GM12878 (cell line): Measurements from ENCODE around the gene CBFA2T3. TPM values are rescaled to one million over a fixed set of nuclear protein-coding genes. Genes with fewer than 3 reads are reported as not detected.

Experiments
- ATAC-seq: fragments of 200-7000 bp; cut with Tn5 transposase; 3 replicates; pipeline ENCODE4 v1.9.1; 2020; ENCODE audit warnings: mild to moderate bottlenecking, moderate library complexity
- BruUV-seq: library from RNA; stranded (reverse); fragments of 400-500 nt; replicated peaks from 2 replicates; lab custom pipeline; 2021; lab: Mats Ljungman, UMichigan
- CTCF ChIA-PET: fragments of 300-600 bp; sonication (Branson Sonifier 250); formaldehyde crosslinking; extraction: SDS; loops from one replicate; lab custom pipeline; 2021; ENCODE audit warnings: inconsistent platforms; lab: Yijun Ruan, JAX
- POLR2A ChIA-PET: fragments of 350-600 bp; formaldehyde crosslinking; extraction: SDS; loops from one replicate; lab custom pipeline; 2021; ENCODE audit warnings: inconsistent platforms; lab: Charles Lee
- RAD21 ChIA-PET: fragments of 300-600 bp; sonication (Branson Sonifier 250); formaldehyde crosslinking; loops from one replicate; lab custom pipeline; 2023; ENCODE audit warnings: antibody characterized with exemption; ENCODE audit not compliant: unreplicated experiment; lab: Charles Lee
- SMC1A ChIA-PET: fragments of 300-600 bp; sonication (Branson Sonifier 250); formaldehyde crosslinking; loops from one replicate; lab custom pipeline; 2023; ENCODE audit not compliant: unreplicated experiment, uncharacterized antibody; lab: Charles Lee
- DNase-seq: peaks from one replicate; pipeline ENCODE4 v3.0.0-alpha.2; 2011; ENCODE audit warnings: low read depth, low spot score
- FAIRE-seq: peaks from 3 replicates; lab custom pipeline; 2011; peaks lifted over from hg19 to GRCh38; lab: Jason Lieb, UNC
- H2AFZ ChIP-seq: 2 replicates; pipeline ENCODE4 v1.6.0; 2011; ENCODE audit warnings: low read depth, low read length, control low read depth; ENCODE audit not compliant: control insufficient read depth
- H3K27ac ChIP-seq: 2 replicates; pipeline ENCODE4 v1.5.1; 2011; ENCODE audit warnings: control low read depth; ENCODE audit not compliant: control insufficient read depth, insufficient read depth
- H3K27me3 ChIP-seq, 2 experiments: replicated peaks in 1 of 2; 2 replicates each; pipeline versions ENCODE4 v1.6.0 to v1.6.1; 2011; ENCODE audit warnings: low read length in 1 of 2; ENCODE audit not compliant: control insufficient read depth in 2 of 2, insufficient read depth in 2 of 2
- H3K36me3 ChIP-seq, 2 experiments: 2 replicates each; pipeline ENCODE4 v1.5.1; 2011; ENCODE audit warnings: low read length in 1 of 2; ENCODE audit not compliant: control insufficient read depth in 2 of 2, insufficient read depth in 2 of 2
- H3K4me1 ChIP-seq: 2 replicates; pipeline ENCODE4 v1.6.1; 2011; ENCODE audit warnings: mild to moderate bottlenecking, low read length, moderate library complexity, mixed read lengths; ENCODE audit not compliant: control insufficient read depth, insufficient read depth
- H3K4me2 ChIP-seq: 2 replicates; pipeline ENCODE4 v1.6.0; 2011; ENCODE audit warnings: control low read depth; ENCODE audit not compliant: control insufficient read depth, insufficient read depth
- H3K4me3 ChIP-seq: fragments of 200-600 bp; sonication (generic); 2 replicates; pipeline ENCODE4 v1.5.1; 2016
- H3K79me2 ChIP-seq: 2 replicates; pipeline ENCODE4 v1.6.0; 2011; ENCODE audit warnings: low read length; ENCODE audit not compliant: control insufficient read depth, insufficient read depth
- H3K9ac ChIP-seq: 2 replicates; pipeline ENCODE4 v1.8.0; 2011; ENCODE audit warnings: low read length, control low read depth, mixed read lengths; ENCODE audit not compliant: control insufficient read depth, insufficient read depth
- H3K9me3 ChIP-seq: replicated peaks from 3 replicates; pipeline ENCODE4 v1.5.1; 2011; ENCODE audit warnings: mild to moderate bottlenecking, low read length; ENCODE audit not compliant: control insufficient read depth, insufficient read depth
- H4K20me1 ChIP-seq: 2 replicates; pipeline ENCODE4 v1.6.0; 2011; ENCODE audit not compliant: control insufficient read depth, insufficient read depth
- ATF3 ChIP-seq: IDR thresholded peaks from 2 replicates; pipeline ENCODE4 v1.6.1; 2011; ENCODE audit warnings: low read depth, mild to moderate bottlenecking, low read length, moderate library complexity, borderline replicate concordance; ENCODE audit errors: extremely low read depth
- E2F4 ChIP-seq: IDR thresholded peaks from 2 replicates; pipeline ENCODE4 v1.6.1; 2012; ENCODE audit warnings: low read depth, low read length, improper control_type of control experiment
- E4F1 ChIP-seq: fragments of 450-650 bp; IDR thresholded peaks from 2 replicates; pipeline ENCODE4 v1.6.1; 2018; ENCODE audit warnings: borderline replicate concordance, mild to moderate bottlenecking; ENCODE audit not compliant: partially characterized antibody
- FOXK2 ChIP-seq: fragments of 450-650 bp; IDR thresholded peaks from 2 replicates; pipeline ENCODE4 v1.6.1; 2017; ENCODE audit warnings: mild to moderate bottlenecking, moderate library complexity
- JUNB ChIP-seq: IDR thresholded peaks from 2 replicates; pipeline ENCODE4 v1.6.1; 2016; ENCODE audit warnings: antibody characterized with exemption, mild to moderate bottlenecking
- KAT2A ChIP-seq: conservative IDR thresholded peaks from 2 replicates; pipeline ENCODE4 v1.6.1; 2011; ENCODE audit warnings: low read depth, low read length; ENCODE audit not compliant: control insufficient read depth
- LARP7 ChIP-seq: fragments of 450-650 bp; IDR thresholded peaks from 2 replicates; pipeline ENCODE4 v1.6.1; 2017; ENCODE audit warnings: mild to moderate bottlenecking
- NFXL1 ChIP-seq: fragments of 450-650 bp; IDR thresholded peaks from 2 replicates; pipeline ENCODE4 v1.6.1; 2017; ENCODE audit warnings: antibody characterized with exemption, mild to moderate bottlenecking, borderline replicate concordance
- NRF1 ChIP-seq: conservative IDR thresholded peaks from 2 replicates; pipeline ENCODE4 v1.6.1; 2011; ENCODE audit warnings: mild to moderate bottlenecking, low read depth, low read length, improper control_type of control experiment
- RAD51 ChIP-seq: fragments of 450-650 bp; IDR thresholded peaks from 2 replicates; pipeline ENCODE4 v1.6.1; 2016; ENCODE audit warnings: moderate library complexity, mild to moderate bottlenecking, inconsistent platforms
- STAT1 ChIP-seq: fragments of 450-650 bp; conservative IDR thresholded peaks from 2 replicates; pipeline ENCODE4 v1.6.1; 2014; ENCODE audit warnings: antibody characterized with exemption, mild to moderate bottlenecking
- ZBTB4 ChIP-seq: fragments of 450-650 bp; formaldehyde crosslinking; IDR thresholded peaks from 2 replicates; pipeline ENCODE4 v1.4.0; 2022; ENCODE audit warnings: mild to moderate bottlenecking, moderate library complexity
- ZNF207 ChIP-seq: fragments of 450-650 bp; IDR thresholded peaks from 2 replicates; pipeline ENCODE4 v1.6.1; 2014; ENCODE audit warnings: antibody characterized with exemption, mild to moderate bottlenecking, borderline replicate concordance
- WGBS: methylation state at CpG from one replicate; pipeline ENCODE4 v1.1.6; 2016; ENCODE audit warnings: low lambda C conversion rate; ENCODE audit not compliant: insufficient replicate concordance, insufficient coverage; ENCODE audit errors: missing lambda C conversion rate; 5-methylcytosine and 5-hydroxymethylcytosine counted together
- in situ Hi-C: fragments of 300-500 bp; cut with MboI; formaldehyde crosslinking; loops from 9 replicates; pipeline ENCODE4 v1.14.3; 2018; ENCODE audit warnings: mixed read lengths
- intact Hi-C: fragments of 100-400 bp; cut with micrococcal nuclease; formaldehyde crosslinking; loops from one replicate; pipeline ENCODE4 v1.14.2; 2022; ENCODE audit not compliant: unreplicated experiment
- polyA plus RNA-seq, 11 experiments: library from polyadenylated mRNA; depleted of rRNA in 4 of 11; unstranded in 6 of 11; stranded (reverse) in 5 of 11; fragments of >200 nt; fragmentation: Nextera tagmentation in 4 of 11; fragmentation: Illumina TruSeq in 1 of 11; extraction: Ambion mirVana in 4 of 11; extraction: Trizol in 1 of 11; gene quantifications; 1 replicate in 1 of 11; 2 replicates in 10 of 11; pipeline versions ENCODE4 v1.2.1 to v1.2.3, GENCODE V29; 2011 to 2016; ENCODE audit warnings: inconsistent platforms in 2 of 11, missing spikeins in 2 of 11, low read depth in 1 of 11
- total RNA-seq, 4 experiments: library from RNA; depleted of rRNA in 3 of 4; stranded (reverse); fragments of >200 nt in 3 of 4; fragmentation: Illumina TruSeq in 1 of 4; extraction: Trizol in 1 of 4; gene quantifications; 2 replicates each; pipeline versions ENCODE4 v1.2.1 to v1.2.3, GENCODE V29; 2013 to 2021

The CBFA2T3 gene
- total and polyA plus RNA-seq, 10 of the 15 experiments (the other 5 are each of a cell fraction or from before 2014, with no cell fraction given): 0.69 to 42.6 (median 4.5) TPM

GRCh38 chr16:88881007-88881615 is 95.9 kb downstream of the CBFA2T3 start:
- no peaks in the 10 kb centered on the region for H3K79me2 ChIP-seq
- POLR2A ChIA-PET: no interaction called here
- no peak overlapping the region for H3K9ac ChIP-seq
- no peak overlapping the region for H3K27ac ChIP-seq
- in situ Hi-C loops: no loop called here
- H3K4me1 ChIP-seq: no peaks in the 10 kb centered on the region
- DNase-seq: no peak
- no peak overlapping the region for H2AFZ ChIP-seq
- FAIRE-seq: no peak
- peaks cover 2 to 4% of the 10 kb centered on the region in 2 experiments; a peak in 3 of 4 replicates for H3K36me3 ChIP-seq
- BruUV-seq: no TSS peak
- no peaks in the 10 kb centered on the region for H3K9me3 ChIP-seq
- ATAC-seq: no peak
- intact Hi-C loops: no loop called here
- H3K27me3 ChIP-seq: no peaks in the 10 kb centered on the region
- WGBS: 98% methylated on average over 46 of the region's 46 CpGs
- RAD21 ChIA-PET: no interaction called here
- CTCF ChIA-PET: no interaction called here
- H4K20me1 ChIP-seq: no peaks in the 10 kb centered on the region
- H3K4me2 ChIP-seq: no peak overlapping the region
- TF ChIP-seq NRF1: no peak
- no peak for TF ChIP-seq ZBTB4
- no peak for TF ChIP-seq E4F1
- no peak for TF ChIP-seq E2F4
- no peak for TF ChIP-seq NFXL1
- TF ChIP-seq ATF3: no peak
- no peak for TF ChIP-seq ZNF207
- no peak for TF ChIP-seq KAT2A
- no peak for TF ChIP-seq JUNB
- TF ChIP-seq LARP7: no peak
- no peak for TF ChIP-seq STAT1
- TF ChIP-seq RAD51: no peak
- TF ChIP-seq FOXK2: no peak
- TF ChIP-seq, all 136 proteins: peak for 0
- SMC1A ChIA-PET: no interaction called here
- H3K4me3 ChIP-seq: no peak overlapping the region
